SK-N-MC (cell line): ENCODE results near the gene SLC26A9.

Experiments used
- EZH2 ChIP-seq: fragments of 200-600 bp; sonication (generic); IDR thresholded peaks from one replicate; pipeline ENCODE4 v1.6.1; 2017; ENCODE audit warnings: antibody characterized with exemption
- FOXP2 ChIP-seq: optimal IDR thresholded peaks from 2 replicates; pipeline ENCODE3; 2011; ENCODE audit warnings: mild to moderate bottlenecking, moderate library complexity; ENCODE audit not compliant: insufficient read depth; ENCODE audit errors: extremely low read length, control extremely low read depth
- POLR2AphosphoS5 ChIP-seq: IDR thresholded peaks from 2 replicates; pipeline ENCODE4 v1.6.1; 2012; ENCODE audit warnings: mild to moderate bottlenecking, low read depth, low read length, borderline replicate concordance

- TF ChIP-seq EZH2 (no peak), POLR2AphosphoS5 (no peak), FOXP2 (no peak)
Observed at GRCh38 chr1:205988585-205988995, 45.3 kb upstream of the SLC26A9 start.
